Loucy (cell line): Measurements from ENCODE around the gene ITGB1BP1.

Source experiments
- H2AFZ ChIP-seq: fragments of 200-600 bp; sonication (generic); 2 replicates; pipeline ENCODE4 v1.6.0; 2016; ENCODE audit warnings: antibody characterized with exemption, mild to moderate bottlenecking, low read length, moderate library complexity
- H3F3A ChIP-seq: fragments of 200-600 bp; 2 replicates; pipeline ENCODE4 v1.6.0; 2016; ENCODE audit warnings: antibody characterized with exemption, low read depth, mild to moderate bottlenecking
- H3K27me3 ChIP-seq: fragments of 200-600 bp; sonication (generic); 2 replicates; pipeline ENCODE4 v1.6.1; 2014; ENCODE audit warnings: low read length, mild to moderate bottlenecking; ENCODE audit not compliant: insufficient read depth, poor library complexity, severe bottlenecking
- H3K36me3 ChIP-seq: fragments of 200-600 bp; sonication (generic); 2 replicates; pipeline ENCODE4 v1.6.1; 2016; ENCODE audit warnings: low read length; ENCODE audit not compliant: insufficient read depth
- H3K4me1 ChIP-seq: fragments of 200-600 bp; sonication (generic); 2 replicates; pipeline ENCODE4 v1.5.1; 2014; ENCODE audit warnings: low read length, mild to moderate bottlenecking; ENCODE audit not compliant: insufficient read depth, poor library complexity, severe bottlenecking
- H3K4me2 ChIP-seq: fragments of 200-600 bp; sonication (generic); 2 replicates; pipeline ENCODE4 v1.6.0; 2014; ENCODE audit warnings: antibody characterized with exemption, low read length, low read depth, mild to moderate bottlenecking; ENCODE audit not compliant: poor library complexity, severe bottlenecking
- H3K4me3 ChIP-seq: fragments of 200-600 bp; sonication (generic); 2 replicates; pipeline ENCODE4 v1.5.1; 2014; ENCODE audit warnings: low read length, mild to moderate bottlenecking, mixed read lengths; ENCODE audit not compliant: poor library complexity, severe bottlenecking
- H3K79me2 ChIP-seq: fragments of 200-600 bp; sonication (generic); 2 replicates; pipeline ENCODE4 v1.6.1; 2014; ENCODE audit warnings: low read length; ENCODE audit not compliant: insufficient read depth
- H3K9ac ChIP-seq: fragments of 200-600 bp; sonication (generic); 2 replicates; pipeline ENCODE4 v1.6.0; 2014; ENCODE audit warnings: mild to moderate bottlenecking, low read depth, low read length, moderate library complexity; ENCODE audit not compliant: poor library complexity, severe bottlenecking
- H3K9me2 ChIP-seq: fragments of 200-600 bp; sonication (generic); replicated peaks from 2 replicates; pipeline ENCODE4 v1.6.1; 2016; ENCODE audit warnings: low read depth, low read length, mixed read lengths
- H3K9me3 ChIP-seq: fragments of 200-600 bp; sonication (generic); 2 replicates; pipeline ENCODE4 v1.6.1; 2014; ENCODE audit warnings: mild to moderate bottlenecking, antibody characterized with exemption, low read length, low read depth; ENCODE audit not compliant: insufficient read depth
- H4K20me1 ChIP-seq: fragments of 200-600 bp; sonication (generic); 2 replicates; pipeline ENCODE4 v1.6.0; 2014; ENCODE audit warnings: antibody characterized with exemption, low read length, mild to moderate bottlenecking; ENCODE audit not compliant: insufficient read depth, poor library complexity, severe bottlenecking
- EZH2phosphoT487 ChIP-seq: fragments of 200-600 bp; IDR thresholded peaks from 2 replicates; pipeline ENCODE4 v1.6.1; 2018; ENCODE audit warnings: antibody characterized with exemption, mild to moderate bottlenecking, moderate library complexity, borderline replicate concordance
- TF ChIP-seq, protein P1 (sequence below): fragments of 200-600 bp; sonication (generic); conservative IDR thresholded peaks from 2 replicates; pipeline ENCODE4 v1.5.1; 2014; ENCODE audit warnings: mild to moderate bottlenecking, antibody characterized with exemption, low read length

ITGB1BP1 gene

DNA sequence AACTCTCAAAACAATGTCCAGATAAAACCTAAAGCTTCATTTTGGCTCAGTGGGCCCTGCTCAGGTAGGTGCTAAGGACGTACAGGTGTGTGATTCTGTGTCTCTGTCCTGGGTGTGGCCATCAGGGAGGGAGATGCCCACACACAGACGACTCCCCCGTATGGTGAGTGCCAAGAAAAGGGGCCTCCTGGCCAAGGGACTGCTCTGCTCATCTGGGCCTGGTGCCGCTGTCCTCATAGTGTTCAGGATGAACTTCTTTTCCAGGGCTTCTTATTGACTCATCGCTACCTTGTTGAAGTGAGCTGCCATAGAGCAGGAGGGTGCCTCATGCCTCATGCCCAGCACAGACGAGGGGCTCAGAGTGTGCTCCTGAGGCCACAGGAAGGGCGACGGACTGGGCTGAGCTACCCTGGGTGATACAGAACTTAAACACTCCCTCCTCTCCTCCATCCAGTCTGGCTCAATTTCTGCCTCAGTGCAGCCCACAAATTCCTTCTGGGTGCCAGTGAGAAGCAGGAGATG, 57.8 kb downstream of the ITGB1BP1 start:
- H3K4me3 ChIP-seq = no peak overlapping the region
- no peaks in the 10 kb centered on the region for H3K79me2 ChIP-seq
- H3K9me3 ChIP-seq = no peaks in the 10 kb centered on the region
- H3K27me3 ChIP-seq = no peaks in the 10 kb centered on the region
- no peaks in the 10 kb centered on the region for H3F3A ChIP-seq
- H4K20me1 ChIP-seq = no peaks in the 10 kb centered on the region
- H3K4me1 ChIP-seq = no peaks in the 10 kb centered on the region
- no peak overlapping the region for H3K9ac ChIP-seq
- no peak overlapping the region for H2AFZ ChIP-seq
- no peaks in the 10 kb centered on the region for H3K9me2 ChIP-seq
- no peak overlapping the region for H3K4me2 ChIP-seq
- peaks cover 12% of the 10 kb centered on the region; the same call in 1 of the 2 replicates for H3K36me3 ChIP-seq
- TF ChIP-seq, protein P1, sequence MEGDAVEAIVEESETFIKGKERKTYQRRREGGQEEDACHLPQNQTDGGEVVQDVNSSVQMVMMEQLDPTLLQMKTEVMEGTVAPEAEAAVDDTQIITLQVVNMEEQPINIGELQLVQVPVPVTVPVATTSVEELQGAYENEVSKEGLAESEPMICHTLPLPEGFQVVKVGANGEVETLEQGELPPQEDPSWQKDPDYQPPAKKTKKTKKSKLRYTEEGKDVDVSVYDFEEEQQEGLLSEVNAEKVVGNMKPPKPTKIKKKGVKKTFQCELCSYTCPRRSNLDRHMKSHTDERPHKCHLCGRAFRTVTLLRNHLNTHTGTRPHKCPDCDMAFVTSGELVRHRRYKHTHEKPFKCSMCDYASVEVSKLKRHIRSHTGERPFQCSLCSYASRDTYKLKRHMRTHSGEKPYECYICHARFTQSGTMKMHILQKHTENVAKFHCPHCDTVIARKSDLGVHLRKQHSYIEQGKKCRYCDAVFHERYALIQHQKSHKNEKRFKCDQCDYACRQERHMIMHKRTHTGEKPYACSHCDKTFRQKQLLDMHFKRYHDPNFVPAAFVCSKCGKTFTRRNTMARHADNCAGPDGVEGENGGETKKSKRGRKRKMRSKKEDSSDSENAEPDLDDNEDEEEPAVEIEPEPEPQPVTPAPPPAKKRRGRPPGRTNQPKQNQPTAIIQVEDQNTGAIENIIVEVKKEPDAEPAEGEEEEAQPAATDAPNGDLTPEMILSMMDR = no peak
- TF ChIP-seq EZH2phosphoT487 = no peak

DNA sequence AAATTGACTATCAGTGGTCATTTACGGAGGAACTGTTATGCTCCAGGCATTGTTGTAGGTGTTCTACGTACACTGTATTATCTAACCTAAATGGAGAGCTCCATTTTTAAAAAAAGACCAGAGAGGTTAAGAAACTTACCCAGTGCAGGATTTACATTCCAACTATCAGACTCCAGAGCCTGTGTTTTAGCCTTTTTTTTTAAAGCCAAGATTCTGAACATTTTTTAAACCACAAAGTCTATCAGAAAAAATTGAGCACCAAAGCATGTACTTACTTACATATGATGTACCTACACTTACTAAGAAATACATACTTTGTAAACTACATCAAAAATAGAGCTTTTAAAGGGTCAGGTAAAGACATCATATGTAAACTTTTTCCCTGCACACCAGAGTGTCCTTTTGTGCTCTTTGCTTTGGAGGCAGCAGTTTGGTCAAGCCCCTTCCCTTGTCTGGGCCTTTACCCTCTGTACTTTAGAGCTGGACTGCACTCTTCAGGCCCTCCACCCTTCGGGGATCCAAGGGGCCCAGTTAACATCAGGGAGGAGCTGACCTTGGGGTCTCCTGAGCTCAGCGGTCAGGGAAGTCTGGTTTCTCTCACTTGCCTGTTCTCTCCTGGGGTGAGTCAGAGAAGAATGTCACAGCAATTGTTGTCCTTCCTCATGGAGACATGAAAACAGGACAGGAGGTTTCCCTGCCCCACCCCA, 58.4 kb downstream of the ITGB1BP1 start:
- Histone ChIP-seq H3K9me3 (no peaks in the 10 kb centered on the region), H3K4me1 (no peaks in the 10 kb centered on the region), H4K20me1 (no peaks in the 10 kb centered on the region), H3K79me2 (no peaks in the 10 kb centered on the region), H3F3A (no peaks in the 10 kb centered on the region), H3K36me3 (peaks cover 14% of the 10 kb centered on the region; the same call in 1 of the 2 replicates), H3K4me2 (no peak overlapping the region), H2AFZ (no peak overlapping the region), H3K4me3 (no peak overlapping the region), H3K27me3 (no peaks in the 10 kb centered on the region), H3K9me2 (no peaks in the 10 kb centered on the region), H3K9ac (no peak overlapping the region)
- TF ChIP-seq, protein P1 = no peak
- no peak for TF ChIP-seq EZH2phosphoT487

DNA sequence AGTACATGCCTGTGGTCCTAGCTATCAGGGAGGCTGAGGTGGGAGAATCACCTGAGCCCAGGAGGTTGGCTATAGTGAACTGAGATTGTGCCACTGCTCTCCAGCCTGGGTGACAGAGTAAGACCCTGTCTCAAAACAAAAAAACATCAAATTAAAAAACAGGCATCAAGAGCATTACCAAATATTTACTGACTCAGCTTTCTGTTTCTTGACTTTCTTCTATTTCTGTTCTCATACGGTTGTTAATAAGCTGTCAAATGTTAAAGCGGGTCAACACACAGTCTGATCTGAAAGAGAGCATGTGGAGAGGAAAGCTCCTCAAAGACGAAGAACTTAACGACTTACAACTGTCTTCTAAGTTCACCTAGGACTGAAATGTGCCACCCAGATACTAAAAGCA, 59.0 kb downstream of the ITGB1BP1 start:
- Histone ChIP-seq H3K9ac (no peak overlapping the region), H4K20me1 (no peaks in the 10 kb centered on the region), H3K9me3 (no peaks in the 10 kb centered on the region), H3K4me2 (no peak overlapping the region), H3K36me3 (peaks cover 20% of the 10 kb centered on the region; the same call in 1 of the 2 replicates), H3K4me1 (no peaks in the 10 kb centered on the region), H3K4me3 (no peak overlapping the region), H3K27me3 (no peaks in the 10 kb centered on the region), H3F3A (no peaks in the 10 kb centered on the region), H3K79me2 (no peaks in the 10 kb centered on the region), H2AFZ (no peak overlapping the region), H3K9me2 (no peaks in the 10 kb centered on the region)
- TF ChIP-seq, protein P1 = no peak
- TF ChIP-seq EZH2phosphoT487 = no peak
